SK-N-SH (cell line): ENCODE data around the gene MGA. TPM values are rescaled to one million over a fixed set of nuclear protein-coding genes. Genes with fewer than 3 reads are reported as not detected.

Experiments used
- CTCF ChIA-PET: fragments of 300-600, 350-600 bp; formaldehyde crosslinking; extraction: SDS; loops from one replicate; lab custom pipeline; 2021; lab: Yijun Ruan, JAX
- POLR2A ChIA-PET: fragments of 350-600 bp; sonication (Branson Sonifier 250); formaldehyde crosslinking; extraction: SDS; loops from one replicate; lab custom pipeline; 2020; ENCODE audit warnings: antibody characterized with exemption, inconsistent platforms; lab: Yijun Ruan, JAX
- DNase-seq: peaks from one replicate; pipeline ENCODE4 v3.0.0; 2012
- H2AFZ ChIP-seq: fragments of 200-600 bp; sonication (generic); 2 replicates; pipeline ENCODE4 v1.8.1; 2016; ENCODE audit warnings: antibody characterized with exemption, mild to moderate bottlenecking, low read depth
- H3F3A ChIP-seq: fragments of 200-600 bp; sonication (generic); replicated peaks from 2 replicates; pipeline ENCODE3; 2016; ENCODE audit warnings: antibody characterized with exemption, mild to moderate bottlenecking; ENCODE audit not compliant: insufficient read depth
- H3K27ac ChIP-seq, 2 experiments: fragments of 200-500 bp in 1 of 2; fragments of 200-600 bp in 1 of 2; sonication (Bioruptor generic) in 1 of 2; sonication (generic), shearing (Covaris generic) in 1 of 2; 2 replicates each; pipeline versions ENCODE4 v1.5.1 to v1.6.1; 2014 to 2016; ENCODE audit warnings: low read depth in 2 of 2, inconsistent platforms in 1 of 2, low read length in 1 of 2, mild to moderate bottlenecking in 1 of 2, mixed read lengths in 1 of 2
- H3K27me3 ChIP-seq: fragments of 200-600 bp; sonication (generic), shearing (Covaris generic); 2 replicates; pipeline ENCODE4 v1.6.1; 2016; ENCODE audit warnings: mixed run types; ENCODE audit not compliant: insufficient read depth
- H3K36me3 ChIP-seq, 2 experiments: fragments of 200-500 bp in 1 of 2; fragments of 200-600 bp in 1 of 2; sonication (Bioruptor generic) in 1 of 2; sonication (generic) in 1 of 2; replicated peaks in 1 of 2; 2 replicates each; pipeline versions ENCODE3 to v1.5.1; 2014 to 2016; ENCODE audit warnings: low read length in 1 of 2, mild to moderate bottlenecking in 1 of 2; ENCODE audit not compliant: insufficient read depth in 2 of 2, control insufficient read depth in 1 of 2
- H3K4me1 ChIP-seq, 2 experiments: fragments of 200-500 bp in 1 of 2; fragments of 200-600 bp in 1 of 2; sonication (Bioruptor generic) in 1 of 2; sonication (generic), shearing (Covaris generic) in 1 of 2; 2 replicates each; pipeline versions ENCODE4 v1.5.1 to v1.6.1; 2014 to 2016; ENCODE audit warnings: low read depth in 1 of 2, low read length in 1 of 2, mixed run types in 1 of 2; ENCODE audit not compliant: insufficient read depth in 2 of 2, control insufficient read depth in 1 of 2
- H3K4me2 ChIP-seq: fragments of 200-600 bp; sonication (generic), shearing (Covaris generic); 2 replicates; pipeline ENCODE4 v1.6.1; 2017; ENCODE audit warnings: mixed run types
- H3K4me3 ChIP-seq, 2 experiments: fragments of 200-500 bp in 1 of 2; fragments of 200-600 bp in 1 of 2; sonication (Bioruptor generic) in 1 of 2; sonication (generic), shearing (Covaris generic) in 1 of 2; 2 replicates each; pipeline versions ENCODE4 v1.5.1 to v1.8.1; 2014 to 2016; ENCODE audit warnings: low read depth in 2 of 2, inconsistent platforms in 1 of 2, low read length in 1 of 2, mild to moderate bottlenecking in 1 of 2, mixed read lengths in 1 of 2, moderate library complexity in 1 of 2
- H3K79me2 ChIP-seq: fragments of 200-600 bp; sonication (generic); 2 replicates; pipeline ENCODE4 v1.8.1; 2017; ENCODE audit warnings: mild to moderate bottlenecking; ENCODE audit not compliant: insufficient read depth
- H3K9ac ChIP-seq: fragments of 200-600 bp; sonication (generic); 2 replicates; pipeline ENCODE4 v1.6.1; 2017; ENCODE audit warnings: mixed run types
- H3K9me2 ChIP-seq: fragments of 200-600 bp; sonication (generic); 2 replicates; pipeline ENCODE4 v1.6.1; 2017; ENCODE audit warnings: mixed run types
- H3K9me3 ChIP-seq: fragments of 200-600 bp; sonication (generic); 2 replicates; pipeline ENCODE4 v1.6.1; 2017; ENCODE audit warnings: mixed run types, mild to moderate bottlenecking, moderate library complexity
- H4K20me1 ChIP-seq: fragments of 200-600 bp; sonication (generic); 2 replicates; pipeline ENCODE4 v1.6.1; 2017; ENCODE audit warnings: mild to moderate bottlenecking, mixed run types; ENCODE audit not compliant: insufficient read depth
- EP300 ChIP-seq, 2 experiments: IDR thresholded peaks; 2 replicates each; pipeline versions ENCODE4 v1.4.0 to v1.6.1; 2012; ENCODE audit warnings: borderline replicate concordance in 1 of 2, low read depth in 1 of 2, low read length in 1 of 2
- EZH2phosphoT487 ChIP-seq: fragments of 200-600 bp; sonication (generic); IDR thresholded peaks from 2 replicates; pipeline ENCODE4 v1.6.1; 2017; ENCODE audit warnings: low read depth, mixed run types, mild to moderate bottlenecking, antibody characterized with exemption, moderate library complexity, borderline replicate concordance
- FOSL2 ChIP-seq: IDR thresholded peaks from 2 replicates; pipeline ENCODE4 v1.4.0; 2012; ENCODE audit warnings: low read depth, mild to moderate bottlenecking, moderate library complexity, borderline replicate concordance
- FOXJ3 ChIP-seq: sonication (generic); formaldehyde crosslinking; IDR thresholded peaks from 2 replicates; pipeline ENCODE4 v1.5.1; 2020; ENCODE audit warnings: mild to moderate bottlenecking, missing genetic modification reagents
- GABPA ChIP-seq: IDR thresholded peaks from 2 replicates; pipeline ENCODE4 v1.4.0; 2012; ENCODE audit warnings: low read depth, mild to moderate bottlenecking
- JUND ChIP-seq: IDR thresholded peaks from 2 replicates; pipeline ENCODE4 v1.4.0; 2012
- MEF2A ChIP-seq: IDR thresholded peaks from 2 replicates; pipeline ENCODE4 v1.4.0; 2012; ENCODE audit warnings: low read depth, borderline replicate concordance
- MXI1 ChIP-seq: IDR thresholded peaks from 2 replicates; pipeline ENCODE4 v1.6.1; 2012; ENCODE audit warnings: mild to moderate bottlenecking, low read depth, low read length, improper control_type of control experiment
- NRF1 ChIP-seq: IDR thresholded peaks from 2 replicates; pipeline ENCODE4 v1.6.1; 2012; ENCODE audit warnings: low read depth, mild to moderate bottlenecking, low read length
- POLR2AphosphoS5 ChIP-seq: IDR thresholded peaks from 2 replicates; pipeline ENCODE4 v1.6.1; 2012; ENCODE audit warnings: low read depth, low read length
- RAD21 ChIP-seq: IDR thresholded peaks from 2 replicates; pipeline ENCODE4 v1.6.1; 2012; ENCODE audit warnings: mild to moderate bottlenecking, low read length
- RCOR1 ChIP-seq: fragments of 150-350 bp; IDR thresholded peaks from 2 replicates; pipeline ENCODE4 v1.6.1; 2017; ENCODE audit warnings: antibody characterized with exemption, low read length
- RFX5 ChIP-seq: IDR thresholded peaks from 2 replicates; pipeline ENCODE4 v1.6.1; 2012; ENCODE audit warnings: mild to moderate bottlenecking, improper control_type of control experiment, low read length
- TCF12 ChIP-seq: IDR thresholded peaks from 2 replicates; pipeline ENCODE4 v1.4.0; 2012
- TEAD4 ChIP-seq: IDR thresholded peaks from 2 replicates; pipeline ENCODE4 v1.4.0; 2012; ENCODE audit warnings: mild to moderate bottlenecking, borderline replicate concordance; ENCODE audit not compliant: insufficient read depth
- WGBS: methylation state at CpG from one replicate; pipeline ENCODE4 v1.1.6; 2017; ENCODE audit warnings: low lambda C conversion rate; 5-methylcytosine and 5-hydroxymethylcytosine counted together
- polyA plus RNA-seq, 3 experiments: library from polyadenylated mRNA; depleted of rRNA; stranded (reverse); fragments of >200 nt; gene quantifications; 2 replicates each; pipeline ENCODE4 v1.2.3, GENCODE V29; 2012
- TF ChIP-seq, protein P1 (sequence below): IDR thresholded peaks from 2 replicates; pipeline ENCODE4; 2012
- TF ChIP-seq, protein P2 (sequence below): IDR thresholded peaks from 2 replicates; pipeline ENCODE4 v1.4.0; 2012; ENCODE audit warnings: low read depth, borderline replicate concordance
- TF ChIP-seq, protein P3 (sequence below): IDR thresholded peaks from 2 replicates; pipeline ENCODE4 v1.4.0; 2012; ENCODE audit warnings: low read depth, borderline replicate concordance
- TF ChIP-seq, protein P4 (sequence below): fragments of 150-350 bp; IDR thresholded peaks from 2 replicates; pipeline ENCODE4 v1.6.1; 2017; ENCODE audit warnings: antibody characterized with exemption, low read length, low read depth, borderline replicate concordance
- TF ChIP-seq, protein P5 (sequence below): fragments of 200-600 bp; sonication (generic); IDR thresholded peaks from 2 replicates; pipeline ENCODE4 v1.6.1; 2017; ENCODE audit warnings: antibody characterized with exemption, mild to moderate bottlenecking, moderate library complexity

Gene MGA
- polyA plus RNA-seq, 1 of the 3 experiments (the other 2 are of a cell fraction), result 2.3 TPM

DNA sequence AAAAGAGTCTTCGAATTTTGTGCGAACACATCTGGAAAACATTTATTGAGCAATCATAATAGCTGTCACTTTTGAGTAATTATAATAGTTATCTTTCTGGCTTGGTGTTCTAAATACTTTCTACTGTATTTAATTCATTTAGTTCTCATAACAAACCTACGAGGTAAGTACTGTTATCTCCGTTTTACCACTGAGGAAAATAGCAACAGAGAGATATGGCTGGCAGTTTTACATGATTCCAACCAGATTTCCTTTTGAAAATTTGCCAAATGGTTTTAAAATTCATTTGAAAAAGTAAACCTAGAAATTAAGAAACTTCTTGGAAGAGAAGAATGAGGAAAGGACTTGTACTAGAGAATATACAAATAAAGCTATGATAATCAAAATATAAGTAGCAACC lies 37.3 kb upstream of the MGA start:
- no peaks in the 10 kb centered on the region for H3K36me3 ChIP-seq
- H3K27me3 ChIP-seq, result no peaks in the 10 kb centered on the region
- no peak overlapping the region for H3K4me3 ChIP-seq
- no peak overlapping the region for H3K4me2 ChIP-seq
- ChIA-PET POLR2A (no interaction called here), CTCF (interaction anchor here (1.0 to 2.2 kb wide), 3 partner anchors 18 to 65 kb away, joined by 3 to 9 read pairs (median 6); no protein-coding TSS in a partner anchor)
- no peaks in the 10 kb centered on the region for H4K20me1 ChIP-seq
- DNase-seq, result no peak
- no peaks in the 10 kb centered on the region for H3K9me3 ChIP-seq
- TF ChIP-seq TEAD4, result no peak
- no peak for TF ChIP-seq MXI1
- no peak for TF ChIP-seq EP300 (IDR thresholded peaks at IDR 0.05; ENCODE audit: borderline replicate concordance in 1 of 2, low read depth in 1 of 2, low read length in 1 of 2)
- TF ChIP-seq POLR2AphosphoS5, result no peak
- no peak for TF ChIP-seq RCOR1
- TF ChIP-seq, protein P1, sequence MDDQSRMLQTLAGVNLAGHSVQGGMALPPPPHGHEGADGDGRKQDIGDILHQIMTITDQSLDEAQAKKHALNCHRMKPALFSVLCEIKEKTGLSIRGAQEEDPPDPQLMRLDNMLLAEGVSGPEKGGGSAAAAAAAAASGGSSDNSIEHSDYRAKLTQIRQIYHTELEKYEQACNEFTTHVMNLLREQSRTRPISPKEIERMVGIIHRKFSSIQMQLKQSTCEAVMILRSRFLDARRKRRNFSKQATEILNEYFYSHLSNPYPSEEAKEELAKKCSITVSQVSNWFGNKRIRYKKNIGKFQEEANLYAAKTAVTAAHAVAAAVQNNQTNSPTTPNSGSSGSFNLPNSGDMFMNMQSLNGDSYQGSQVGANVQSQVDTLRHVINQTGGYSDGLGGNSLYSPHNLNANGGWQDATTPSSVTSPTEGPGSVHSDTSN, result no peak
- TF ChIP-seq, protein P2, sequence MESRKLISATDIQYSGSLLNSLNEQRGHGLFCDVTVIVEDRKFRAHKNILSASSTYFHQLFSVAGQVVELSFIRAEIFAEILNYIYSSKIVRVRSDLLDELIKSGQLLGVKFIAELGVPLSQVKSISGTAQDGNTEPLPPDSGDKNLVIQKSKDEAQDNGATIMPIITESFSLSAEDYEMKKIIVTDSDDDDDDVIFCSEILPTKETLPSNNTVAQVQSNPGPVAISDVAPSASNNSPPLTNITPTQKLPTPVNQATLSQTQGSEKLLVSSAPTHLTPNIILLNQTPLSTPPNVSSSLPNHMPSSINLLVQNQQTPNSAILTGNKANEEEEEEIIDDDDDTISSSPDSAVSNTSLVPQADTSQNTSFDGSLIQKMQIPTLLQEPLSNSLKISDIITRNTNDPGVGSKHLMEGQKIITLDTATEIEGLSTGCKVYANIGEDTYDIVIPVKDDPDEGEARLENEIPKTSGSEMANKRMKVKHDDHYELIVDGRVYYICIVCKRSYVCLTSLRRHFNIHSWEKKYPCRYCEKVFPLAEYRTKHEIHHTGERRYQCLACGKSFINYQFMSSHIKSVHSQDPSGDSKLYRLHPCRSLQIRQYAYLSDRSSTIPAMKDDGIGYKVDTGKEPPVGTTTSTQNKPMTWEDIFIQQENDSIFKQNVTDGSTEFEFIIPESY, result no peak
- TF ChIP-seq FOSL2, result no peak
- no peak for TF ChIP-seq RAD21
- no peak for TF ChIP-seq GABPA
- TF ChIP-seq FOXJ3 (CRISPR knock-in tag), result no peak
- TF ChIP-seq RFX5, result no peak
- TF ChIP-seq EZH2phosphoT487, result no peak
- TF ChIP-seq TCF12, result no peak
- TF ChIP-seq JUND, result no peak
- no peak for TF ChIP-seq NRF1
- TF ChIP-seq, protein P3, sequence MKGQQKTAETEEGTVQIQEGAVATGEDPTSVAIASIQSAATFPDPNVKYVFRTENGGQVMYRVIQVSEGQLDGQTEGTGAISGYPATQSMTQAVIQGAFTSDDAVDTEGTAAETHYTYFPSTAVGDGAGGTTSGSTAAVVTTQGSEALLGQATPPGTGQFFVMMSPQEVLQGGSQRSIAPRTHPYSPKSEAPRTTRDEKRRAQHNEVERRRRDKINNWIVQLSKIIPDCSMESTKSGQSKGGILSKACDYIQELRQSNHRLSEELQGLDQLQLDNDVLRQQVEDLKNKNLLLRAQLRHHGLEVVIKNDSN, result no peak
- TF ChIP-seq, protein P4, sequence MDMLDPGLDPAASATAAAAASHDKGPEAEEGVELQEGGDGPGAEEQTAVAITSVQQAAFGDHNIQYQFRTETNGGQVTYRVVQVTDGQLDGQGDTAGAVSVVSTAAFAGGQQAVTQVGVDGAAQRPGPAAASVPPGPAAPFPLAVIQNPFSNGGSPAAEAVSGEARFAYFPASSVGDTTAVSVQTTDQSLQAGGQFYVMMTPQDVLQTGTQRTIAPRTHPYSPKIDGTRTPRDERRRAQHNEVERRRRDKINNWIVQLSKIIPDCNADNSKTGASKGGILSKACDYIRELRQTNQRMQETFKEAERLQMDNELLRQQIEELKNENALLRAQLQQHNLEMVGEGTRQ, result no peak
- no peak for TF ChIP-seq MEF2A
- TF ChIP-seq, protein P5, sequence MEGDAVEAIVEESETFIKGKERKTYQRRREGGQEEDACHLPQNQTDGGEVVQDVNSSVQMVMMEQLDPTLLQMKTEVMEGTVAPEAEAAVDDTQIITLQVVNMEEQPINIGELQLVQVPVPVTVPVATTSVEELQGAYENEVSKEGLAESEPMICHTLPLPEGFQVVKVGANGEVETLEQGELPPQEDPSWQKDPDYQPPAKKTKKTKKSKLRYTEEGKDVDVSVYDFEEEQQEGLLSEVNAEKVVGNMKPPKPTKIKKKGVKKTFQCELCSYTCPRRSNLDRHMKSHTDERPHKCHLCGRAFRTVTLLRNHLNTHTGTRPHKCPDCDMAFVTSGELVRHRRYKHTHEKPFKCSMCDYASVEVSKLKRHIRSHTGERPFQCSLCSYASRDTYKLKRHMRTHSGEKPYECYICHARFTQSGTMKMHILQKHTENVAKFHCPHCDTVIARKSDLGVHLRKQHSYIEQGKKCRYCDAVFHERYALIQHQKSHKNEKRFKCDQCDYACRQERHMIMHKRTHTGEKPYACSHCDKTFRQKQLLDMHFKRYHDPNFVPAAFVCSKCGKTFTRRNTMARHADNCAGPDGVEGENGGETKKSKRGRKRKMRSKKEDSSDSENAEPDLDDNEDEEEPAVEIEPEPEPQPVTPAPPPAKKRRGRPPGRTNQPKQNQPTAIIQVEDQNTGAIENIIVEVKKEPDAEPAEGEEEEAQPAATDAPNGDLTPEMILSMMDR, result no peak
- no peaks in the 10 kb centered on the region for H3K9me2 ChIP-seq
- H3F3A ChIP-seq, result peaks cover 24% of the 10 kb centered on the region
- H3K4me1 ChIP-seq, result peaks cover 0 to 10% of the 10 kb centered on the region in 2 experiments; a peak in 1 of 4 replicates
- no peak overlapping the region for H2AFZ ChIP-seq
- no peak overlapping the region for H3K27ac ChIP-seq
- H3K9ac ChIP-seq, result no peak overlapping the region
- H3K79me2 ChIP-seq, result no peaks in the 10 kb centered on the region
- 73% methylated on average over 4 of the region's 4 CpGs for WGBS
